ENCODE measurements around the gene ASPSCR1.
"Not testable (repeated sequence)": the region's sequence is repeated elsewhere in the genome, so short reads cannot be mapped to it uniquely, and the experiment has no call there.

Gene ASPSCR1

GRCh38 chr17:81961521-81962498 lies 15.6 kb upstream of the ASPSCR1 start:
- no peak for DNase-seq

GRCh38 chr17:81962499-81963441 lies 14.7 kb upstream of the ASPSCR1 start:
- no peak for DNase-seq

GRCh38 chr17:81964081-81964849 lies 13.2 kb upstream of the ASPSCR1 start:
- DNase-seq, result no peak

GRCh38 chr17:81966343-81967243 lies 10.8 kb upstream of the ASPSCR1 start:
- DNase-seq, result no peak

- no peak for DNase-seq
Measured at GRCh38 chr17:81967244-81967532, 10.2 kb upstream of the ASPSCR1 start.

- DNase-seq, result peak; percentile 91
Measured at GRCh38 chr17:81967533-81968395, 9.7 kb upstream of the ASPSCR1 start.

GRCh38 chr17:81968396-81968745 lies 9.1 kb upstream of the ASPSCR1 start:
- DNase-seq, result no peak

GRCh38 chr17:81968850-81969812 lies 8.3 kb upstream of the ASPSCR1 start:
- DNase-seq, result no peak

- DNase-seq, result no peak
Measured at GRCh38 chr17:81973432-81973831, 4.0 kb upstream of the ASPSCR1 start.

- peak; percentile 29 for DNase-seq
Measured at GRCh38 chr17:81976332-81977210, 858 bp upstream of the ASPSCR1 start.

- DNase-seq, result no peak
Measured at GRCh38 chr17:81978524-81979298, 1.3 kb downstream of the ASPSCR1 start.

- DNase-seq, result no peak
Measured at GRCh38 chr17:81980122-81980521, 2.7 kb downstream of the ASPSCR1 start.

GRCh38 chr17:81980707-81981343 lies 3.4 kb downstream of the ASPSCR1 start:
- DNase-seq, result peak; percentile 25

GRCh38 chr17:81981511-81981910 lies 4.1 kb downstream of the ASPSCR1 start:
- DNase-seq, result not testable (repeated sequence)

GRCh38 chr17:81983011-81983638 lies 5.7 kb downstream of the ASPSCR1 start:
- DNase-seq, result no peak

GRCh38 chr17:81983639-81984373 lies 6.4 kb downstream of the ASPSCR1 start:
- no peak for DNase-seq

Measured in CD4-positive, alpha-beta T cell treated with Interleukin-17A for 1 hour (primary cell).